ENCODE data around the gene GPR152.
"Not testable (repeated sequence)": the region's sequence is repeated elsewhere in the genome, so short reads cannot be mapped to it uniquely, and the experiment has no call there.

GPR152 gene

GRCh38 chr11:67410984-67411784 is 41.3 kb downstream of the GPR152 start:
- DNase-seq (ENCODE audit: low read depth in 1 of 2, low spot score in 1 of 2) = no peak

- DNase-seq (ENCODE audit: low read depth in 1 of 2, low spot score in 1 of 2) = no peak
Measured at GRCh38 chr11:67410369-67410831, 42.1 kb downstream of the GPR152 start.

GRCh38 chr11:67409781-67410368 is 42.7 kb downstream of the GPR152 start:
- DNase-seq (ENCODE audit: low read depth in 1 of 2, low spot score in 1 of 2) = no peak

GRCh38 chr11:67409261-67409666 is 43.3 kb downstream of the GPR152 start:
- peak in 1 of 2 donors; percentile 54 for DNase-seq (ENCODE audit: low read depth in 1 of 2, low spot score in 1 of 2)

- DNase-seq (ENCODE audit: low read depth in 1 of 2, low spot score in 1 of 2) = no peak
Measured at GRCh38 chr11:67408437-67409200, 43.9 kb downstream of the GPR152 start.

- DNase-seq (ENCODE audit: low read depth in 1 of 2, low spot score in 1 of 2) = no peak
Measured at GRCh38 chr11:67407688-67408163, 44.8 kb downstream of the GPR152 start.

GRCh38 chr11:67406969-67407687 is 45.4 kb downstream of the GPR152 start:
- DNase-seq (ENCODE audit: low read depth in 1 of 2, low spot score in 1 of 2) = no peak

- no peak for DNase-seq (ENCODE audit: low read depth in 1 of 2, low spot score in 1 of 2)
Measured at GRCh38 chr11:67406420-67406968, 46.0 kb downstream of the GPR152 start.

- DNase-seq (ENCODE audit: low read depth in 1 of 2, low spot score in 1 of 2) = no peak
Measured at GRCh38 chr11:67405688-67406339, 46.7 kb downstream of the GPR152 start.

- no peak for DNase-seq (ENCODE audit: low read depth in 1 of 2, low spot score in 1 of 2)
Measured at GRCh38 chr11:67405196-67405567, 47.3 kb downstream of the GPR152 start.

- DNase-seq (ENCODE audit: low read depth in 1 of 2, low spot score in 1 of 2) = no peak
Measured at GRCh38 chr11:67404515-67405195, 47.9 kb downstream of the GPR152 start.

GRCh38 chr11:67403085-67403484 is 49.4 kb downstream of the GPR152 start:
- DNase-seq (ENCODE audit: low read depth in 1 of 2, low spot score in 1 of 2) = not testable (repeated sequence)

GRCh38 chr11:67402192-67402839 is 50.2 kb downstream of the GPR152 start:
- not testable (repeated sequence) for DNase-seq (ENCODE audit: low read depth in 1 of 2, low spot score in 1 of 2)

- DNase-seq (ENCODE audit: low read depth in 1 of 2, low spot score in 1 of 2) = peak; percentile 85 to 94
Measured at GRCh38 chr11:67401495-67402191, 50.9 kb downstream of the GPR152 start, which contains the start of gene PPP1CA. Gene PPP1CA (minus strand): TSS chr11:67401858. CDS start chr11:67401782, 76 bp downstream.
